BJ (cell line): ENCODE data around the gene CRTC2. TPM values are rescaled to one million over a fixed set of nuclear protein-coding genes. Genes with fewer than 3 reads are reported as not detected.
A peak's percentile ranks its signal among the peaks of the same experiment; 100 is the strongest.

Experiments used
- CTCF ChIA-PET: fragments of 350-600 bp; formaldehyde crosslinking; extraction: SDS; loops from one replicate; lab custom pipeline; 2021; ENCODE audit warnings: antibody characterized with exemption, inconsistent platforms; lab: Yijun Ruan, JAX
- POLR2A ChIA-PET: fragments of 300-600 bp; sonication (Branson Sonifier 250); formaldehyde crosslinking; extraction: SDS; loops from one replicate; lab custom pipeline; 2021; ENCODE audit warnings: antibody characterized with exemption; lab: Charles Lee
- DNase-seq: peaks from one replicate; pipeline ENCODE4 v3.0.0-alpha.2; 2011; ENCODE audit warnings: low read depth
- H3K27me3 ChIP-seq: 2 replicates; pipeline ENCODE4 v1.6.0; 2011; ENCODE audit warnings: low read length; ENCODE audit not compliant: control insufficient read depth, insufficient read depth
- H3K36me3 ChIP-seq: 2 replicates; pipeline ENCODE4 v1.5.1; 2011; ENCODE audit warnings: low read length; ENCODE audit not compliant: control insufficient read depth, insufficient read depth
- H3K4me3 ChIP-seq: 2 replicates; pipeline ENCODE4 v1.5.1; 2011; ENCODE audit warnings: low read depth, mild to moderate bottlenecking, control low read depth, low read length
- CTCF ChIP-seq: IDR thresholded peaks from 2 replicates; pipeline ENCODE4 v1.5.1; 2011; ENCODE audit warnings: low read depth, mild to moderate bottlenecking, control low read depth, inconsistent platforms, low read length, moderate library complexity; ENCODE audit not compliant: insufficient read depth
- polyA plus RNA-seq: library from polyadenylated mRNA; depleted of rRNA; stranded (reverse); fragments of >200 nt; gene quantifications from 2 replicates; pipeline ENCODE4 v1.2.3, GENCODE V29; 2011

The CRTC2 gene
- polyA plus RNA-seq, 1 experiment: 25.2 TPM

GRCh38 chr1:153973071-153973470, 14.7 kb upstream of the CRTC2 start:
- no peak for DNase-seq
- H3K4me3 ChIP-seq: no peak overlapping the region
- H3K27me3 ChIP-seq: no peaks in the 10 kb centered on the region
- no peak for TF ChIP-seq CTCF
- H3K36me3 ChIP-seq: peaks cover 10% of the 10 kb centered on the region
- CTCF ChIA-PET: interaction anchor here (0.8 to 6.7 kb wide), 2 partner anchors 9 to 13 kb away, joined by 3 to 32 read pairs; partner anchors contain the start of genes RAB13 and SLC39A1
- POLR2A ChIA-PET: no interaction called here

GRCh38 chr1:153970346-153970745, 11.9 kb upstream of the CRTC2 start:
- no peak for DNase-seq
- H3K4me3 ChIP-seq: no peak overlapping the region
- peaks cover 5% of the 10 kb centered on the region for H3K36me3 ChIP-seq
- ChIA-PET CTCF (no interaction called here), POLR2A (no interaction called here)
- no peaks in the 10 kb centered on the region for H3K27me3 ChIP-seq
- TF ChIP-seq CTCF: no peak

DNA sequence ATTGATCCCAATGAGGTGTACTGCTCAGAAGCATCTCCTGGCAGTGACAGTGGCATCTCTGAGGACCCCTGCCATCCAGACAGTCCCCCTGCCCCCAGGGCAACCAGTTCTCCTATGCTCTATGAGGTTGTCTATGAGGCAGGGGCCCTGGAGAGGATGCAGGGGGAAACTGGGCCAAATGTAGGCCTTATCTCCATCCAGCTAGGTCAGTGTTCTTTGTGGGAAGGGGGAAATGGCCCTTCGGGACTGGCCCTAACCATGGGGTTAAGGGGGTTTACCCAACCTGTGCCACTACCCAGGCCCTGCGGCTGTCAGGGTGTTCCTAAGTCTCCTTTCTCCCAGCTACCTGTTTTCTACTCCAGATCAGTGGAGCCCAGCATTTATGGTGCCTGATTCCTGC, 10.6 kb upstream of the CRTC2 start:
- ChIA-PET POLR2A (interaction anchor here (0.5 kb wide), 1 partner anchor 8 kb away, joined by 3 read pairs; the partner anchor contains the start of gene JTB), CTCF (interaction anchor here (0.6 to 3.8 kb wide), 6 partner anchors 9 to 172 kb away, joined by 3 to 26 read pairs (median 8); partner anchors contain the start of genes DENND4B, JTB and RAB13)
- Histone ChIP-seq H3K4me3 (no peak overlapping the region), H3K27me3 (no peaks in the 10 kb centered on the region), H3K36me3 (peaks cover 3% of the 10 kb centered on the region)
- DNase-seq: no peak
- TF ChIP-seq CTCF: no peak

DNA sequence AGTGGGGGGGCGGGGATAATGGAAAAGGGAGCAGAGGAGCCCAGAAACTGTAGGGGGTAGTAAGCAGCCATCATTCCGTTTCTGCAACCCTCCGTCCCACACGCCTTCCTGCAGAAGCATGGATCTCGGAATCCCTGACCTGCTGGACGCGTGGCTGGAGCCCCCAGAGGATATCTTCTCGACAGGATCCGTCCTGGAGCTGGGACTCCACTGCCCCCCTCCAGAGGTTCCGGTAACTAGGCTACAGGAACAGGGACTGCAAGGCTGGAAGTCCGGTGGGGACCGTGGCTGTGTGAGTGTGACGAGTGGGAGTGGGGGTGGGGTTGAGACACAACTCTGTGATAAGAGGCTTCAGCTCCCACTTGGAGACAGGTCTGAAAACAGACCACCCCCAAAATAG, 10.0 kb upstream of the CRTC2 start:
- POLR2A ChIA-PET: interaction anchor here (1.6 kb wide), 1 partner anchor 22 kb away, joined by 6 read pairs; the partner anchor contains the start of gene RPS27

More for the DNA sequence above, 10.0 kb upstream of the CRTC2 start:
- DNase-seq: no peak
- no peaks in the 10 kb centered on the region for H3K36me3 ChIP-seq
- H3K4me3 ChIP-seq: peak overlapping the region; percentile 53
- H3K27me3 ChIP-seq: no peaks in the 10 kb centered on the region
- CTCF ChIA-PET: interaction anchor here (0.6 to 3.8 kb wide), 8 partner anchors 7 to 176 kb away, joined by 3 to 26 read pairs (median 8); partner anchors contain the start of genes DENND4B, JTB and RAB13
- no peak for TF ChIP-seq CTCF
